Pancreas (tissue), 10 donors: Measurements from ENCODE around the gene DOCK1. TPM values are rescaled to one million over a fixed set of nuclear protein-coding genes. Genes with fewer than 3 reads are reported as not detected.

Source experiments
- ATAC-seq, 4 donors: fragments of 200-7000 bp; cut with Tn5 transposase; one replicate each; pipeline versions ENCODE4 v1.8.0 to v1.9.1; 2020; ENCODE audit warnings: mild to moderate bottlenecking in 4 of 4, moderate library complexity in 4 of 4
- DNase-seq, 6 donors: peaks; one replicate each; pipeline ENCODE4 v3.0.0-alpha.2; 2020
- FAIRE-seq: peaks from 2 replicates; lab custom pipeline; 2012; peaks lifted over from hg19 to GRCh38; lab: Jason Lieb, UNC
- H3K27ac ChIP-seq, 4 donors: fragments of 200-600 bp; sonication (generic); 1 replicate in 3 of 4; 2 replicates in 1 of 4; pipeline versions ENCODE4 v1.5.0 to v1.8.0; 2020
- H3K27me3 ChIP-seq, 4 donors: fragments of 200-600 bp; one replicate each; pipeline ENCODE4 v1.8.0; 2021
- H3K36me3 ChIP-seq, 3 donors: fragments of 200-600 bp; sonication (generic) in 1 of 3; one replicate each; pipeline versions ENCODE4 v1.5.0 to v1.8.0; 2020 to 2021
- H3K4me1 ChIP-seq, 3 donors: fragments of 200-600 bp; one replicate each; pipeline ENCODE4 v1.8.0; 2021
- H3K4me3 ChIP-seq, 4 donors: fragments of 200-600 bp; sonication (generic) in 2 of 4; one replicate each; pipeline versions ENCODE4 v1.5.0 to v1.8.0; 2020 to 2021
- H3K9me3 ChIP-seq, 4 donors: fragments of 200-600 bp; one replicate each; pipeline ENCODE4 v1.8.0; 2021
- CTCF ChIP-seq, 4 donors: fragments of 200-600 bp; sonication (generic) in 3 of 4; IDR thresholded peaks; one replicate each; pipeline versions ENCODE4 v1.5.0 to v1.8.0; 2021; ENCODE audit warnings: antibody characterized with exemption in 4 of 4
- WGBS, 2 donors: extraction: QIAGEN DNeasy Blood & Tissue Kit; methylation state at CpG; one replicate each; pipeline ENCODE4 v1.1.7; 2013; 5-methylcytosine and 5-hydroxymethylcytosine counted together
- intact Hi-C, 3 donors: fragments of 100-400 bp; cut with DNase I; formaldehyde crosslinking; loops; one replicate each; pipeline versions ENCODE4 v1.11.1 to v1.14.2; 2022
- polyA plus RNA-seq, 2 donors: library from polyadenylated mRNA; stranded (reverse); fragments of 200-250 nt; gene quantifications; one replicate each; pipeline ENCODE4 v1.2.3, GENCODE V29; 2013
- total RNA-seq, 6 donors: library from RNA; stranded (reverse); fragmentation: NEBNext Ultra II Directional in 4 of 6; extraction: Animal tissue kit (Norgen Biotek cat#: 25700) in 4 of 6; gene quantifications; one replicate each; pipeline versions ENCODE4 v1.2.1 to v1.2.4, GENCODE V29; 2021 to 2023
- donor health status: healthy with polysubstance abuse.
- donor health status: DM: no; HTN: no; CAD: no; lungs with moderate emphysema.
- donor health status: DM: no; HTN: no; CAD: no.
- donor health status: control.
- donor health status: control.
- donor health status: Bipolar disorder and iron deficiency.
- donor health status: DM: yes; HTN: yes; CAD: no.
- donor health status: DM: no; HTN: no; CAD: no.
- donor health status: DM: no; HTN: no; CAD: no.
- donor health status: DM: yes; HTN: yes; CAD: no.

The DOCK1 gene
- total and polyA plus RNA-seq, 8 donors, result 12.1 to 38.6 (median 24.2) TPM

GRCh38 chr10:127302343-127302742 is 397.1 kb downstream of the DOCK1 start:
- H3K27me3 ChIP-seq, result no peaks in the 10 kb centered on the region
- H3K4me1 ChIP-seq, result peaks cover 0 to 3% (median 0%) of the 10 kb centered on the region in 3 donors
- no peaks in the 10 kb centered on the region for H3K9me3 ChIP-seq
- ATAC-seq, result no peak
- peak overlapping the region in 1 of 4 donors; percentile 78 for H3K27ac ChIP-seq
- no peak for TF ChIP-seq CTCF (IDR thresholded peaks at IDR 0.05)
- WGBS, 2 donors, result 75 to 79% methylated on average over 3 of the region's 3 CpGs
- DNase-seq, result no peak
- H3K4me3 ChIP-seq, result no peak overlapping the region
- no peaks in the 10 kb centered on the region for H3K36me3 ChIP-seq
- no peak for FAIRE-seq
- intact Hi-C loops, result no loop called here

GRCh38 chr10:127303105-127303504 is 397.9 kb downstream of the DOCK1 start:
- DNase-seq, result no peak
- Histone ChIP-seq H3K36me3 (no peaks in the 10 kb centered on the region), H3K27me3 (no peaks in the 10 kb centered on the region), H3K4me3 (no peak overlapping the region), H3K4me1 (peaks cover 0 to 3% (median 0%) of the 10 kb centered on the region in 3 donors), H3K9me3 (no peaks in the 10 kb centered on the region), H3K27ac (no peak overlapping the region)
- FAIRE-seq, result no peak
- intact Hi-C loops, result no loop called here
- ATAC-seq, result no peak
- 64 to 77% methylated on average over 2 of the region's 2 CpGs for WGBS, 2 donors
- TF ChIP-seq CTCF (IDR thresholded peaks at IDR 0.05), result no peak

GRCh38 chr10:127303746-127304145 is 398.5 kb downstream of the DOCK1 start:
- DNase-seq (no peak), FAIRE-seq (no peak), ATAC-seq (no peak)
- intact Hi-C loops, result no loop called here
- Histone ChIP-seq H3K4me1 (peaks cover 0 to 3% (median 0%) of the 10 kb centered on the region in 3 donors), H3K9me3 (no peaks in the 10 kb centered on the region), H3K27ac (no peak overlapping the region), H3K27me3 (no peaks in the 10 kb centered on the region), H3K36me3 (no peaks in the 10 kb centered on the region), H3K4me3 (no peak overlapping the region)
- no peak for TF ChIP-seq CTCF (IDR thresholded peaks at IDR 0.05)
- WGBS, 2 donors, result 96 to 97% methylated on average over 8 of the region's 8 CpGs

GRCh38 chr10:127306479-127306878 is 401.3 kb downstream of the DOCK1 start:
- DNase-seq (no peak), FAIRE-seq (no peak), ATAC-seq (no peak)
- no peak for TF ChIP-seq CTCF (IDR thresholded peaks at IDR 0.05)
- intact Hi-C loops, result no loop called here
- no peak overlapping the region for H3K27ac ChIP-seq
- H3K9me3 ChIP-seq, result no peaks in the 10 kb centered on the region
- H3K4me1 ChIP-seq, result no peaks in the 10 kb centered on the region
- H3K4me3 ChIP-seq, result no peak overlapping the region
- H3K36me3 ChIP-seq, result no peaks in the 10 kb centered on the region
- no peaks in the 10 kb centered on the region for H3K27me3 ChIP-seq
- 91% methylated on average over 8 of the region's 8 CpGs for whole genome bisulfite sequencing, 2 donors

GRCh38 chr10:127307338-127307737 is 402.1 kb downstream of the DOCK1 start:
- DNase-seq (no peak), FAIRE-seq (no peak), ATAC-seq (no peak)
- Histone ChIP-seq H3K9me3 (no peaks in the 10 kb centered on the region), H3K36me3 (no peaks in the 10 kb centered on the region), H3K27me3 (no peaks in the 10 kb centered on the region), H3K4me3 (no peak overlapping the region), H3K4me1 (no peaks in the 10 kb centered on the region), H3K27ac (no peak overlapping the region)
- WGBS, 2 donors, result 90 to 96% methylated on average over 10 of the region's 10 CpGs
- no peak for TF ChIP-seq CTCF (IDR thresholded peaks at IDR 0.05)
- intact Hi-C loops, result no loop called here
